ENCODE data around the gene GNLY. TPM values are rescaled to one million over a fixed set of nuclear protein-coding genes. Genes with fewer than 3 reads are reported as not detected.

GNLY gene
- total RNA-seq, 1 donor from 2014 or later = not detected

DNA sequence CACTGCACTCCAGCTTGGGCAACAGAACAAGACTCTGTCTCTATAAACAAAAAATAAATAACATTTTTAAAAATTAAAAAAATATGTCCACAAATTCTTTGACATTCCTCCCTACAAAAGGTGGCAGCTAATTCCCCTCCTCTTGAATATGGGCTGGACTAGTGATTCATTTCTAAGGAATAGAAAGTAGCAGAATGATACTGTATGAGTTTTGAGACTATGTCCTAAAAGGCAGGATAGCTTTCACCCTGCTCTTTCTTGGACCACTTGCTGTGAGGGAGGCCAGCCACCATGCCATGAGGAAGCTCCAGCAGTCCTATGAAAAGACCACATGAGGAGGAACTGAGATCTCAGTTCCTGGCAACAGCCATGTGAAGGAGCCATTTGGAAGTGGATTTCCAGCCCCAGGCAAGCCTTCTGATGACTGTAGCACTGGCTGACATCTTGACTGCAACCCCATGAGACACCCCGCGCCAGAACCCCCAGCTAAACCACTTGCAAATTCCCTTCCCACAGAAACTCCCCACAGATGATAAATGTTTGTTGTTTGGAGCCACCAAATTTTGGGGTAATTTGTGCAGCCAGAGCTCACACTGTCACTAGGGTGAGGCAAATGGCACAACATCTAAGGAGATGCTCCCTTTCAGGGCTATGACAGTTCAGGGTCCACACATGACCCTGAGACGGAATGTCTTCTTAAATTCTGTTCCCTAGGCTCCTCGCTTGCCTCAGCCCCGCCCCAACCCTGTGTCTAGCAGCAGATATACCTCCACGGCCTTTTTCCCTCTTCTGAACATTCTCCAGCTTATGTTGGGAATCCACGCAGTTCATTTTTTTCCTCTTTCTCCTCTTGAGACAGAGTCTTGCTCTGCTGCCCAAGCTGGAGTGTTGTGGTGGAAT, 42.5 kb downstream of the GNLY start:
- peaks cover 20% of the 10 kb centered on the region for H3K27me3 Mint-ChIP-seq (ENCODE audit: unreplicated experiment)
- H3K36me3 Mint-ChIP-seq (ENCODE audit: unreplicated experiment) = no peaks in the 10 kb centered on the region
- DNase-seq (ENCODE audit: extremely low spot score, unreplicated experiment) = no peak
- H3K27ac Mint-ChIP-seq (ENCODE audit: unreplicated experiment) = no peak overlapping the region
- TF ChIP-seq, protein P1, sequence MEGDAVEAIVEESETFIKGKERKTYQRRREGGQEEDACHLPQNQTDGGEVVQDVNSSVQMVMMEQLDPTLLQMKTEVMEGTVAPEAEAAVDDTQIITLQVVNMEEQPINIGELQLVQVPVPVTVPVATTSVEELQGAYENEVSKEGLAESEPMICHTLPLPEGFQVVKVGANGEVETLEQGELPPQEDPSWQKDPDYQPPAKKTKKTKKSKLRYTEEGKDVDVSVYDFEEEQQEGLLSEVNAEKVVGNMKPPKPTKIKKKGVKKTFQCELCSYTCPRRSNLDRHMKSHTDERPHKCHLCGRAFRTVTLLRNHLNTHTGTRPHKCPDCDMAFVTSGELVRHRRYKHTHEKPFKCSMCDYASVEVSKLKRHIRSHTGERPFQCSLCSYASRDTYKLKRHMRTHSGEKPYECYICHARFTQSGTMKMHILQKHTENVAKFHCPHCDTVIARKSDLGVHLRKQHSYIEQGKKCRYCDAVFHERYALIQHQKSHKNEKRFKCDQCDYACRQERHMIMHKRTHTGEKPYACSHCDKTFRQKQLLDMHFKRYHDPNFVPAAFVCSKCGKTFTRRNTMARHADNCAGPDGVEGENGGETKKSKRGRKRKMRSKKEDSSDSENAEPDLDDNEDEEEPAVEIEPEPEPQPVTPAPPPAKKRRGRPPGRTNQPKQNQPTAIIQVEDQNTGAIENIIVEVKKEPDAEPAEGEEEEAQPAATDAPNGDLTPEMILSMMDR (IDR thresholded peaks at IDR 0.05) = no peak
- H3K4me1 Mint-ChIP-seq (ENCODE audit: unreplicated experiment) = peaks cover 20% of the 10 kb centered on the region
- H3K9me3 Mint-ChIP-seq (ENCODE audit: unreplicated experiment) = no peaks in the 10 kb centered on the region
- no peak overlapping the region for H3K4me3 Mint-ChIP-seq (ENCODE audit: unreplicated experiment)

- H3K27ac Mint-ChIP-seq (ENCODE audit: unreplicated experiment) = no peak overlapping the region
- H3K36me3 Mint-ChIP-seq (ENCODE audit: unreplicated experiment) = no peaks in the 10 kb centered on the region
- peaks cover 20% of the 10 kb centered on the region for H3K27me3 Mint-ChIP-seq (ENCODE audit: unreplicated experiment)
- H3K9me3 Mint-ChIP-seq (ENCODE audit: unreplicated experiment) = no peaks in the 10 kb centered on the region
- TF ChIP-seq, protein P1 (IDR thresholded peaks at IDR 0.05) = no peak
- DNase-seq (ENCODE audit: extremely low spot score, unreplicated experiment) = no peak
- no peak overlapping the region for H3K4me3 Mint-ChIP-seq (ENCODE audit: unreplicated experiment)
- peaks cover 27% of the 10 kb centered on the region for H3K4me1 Mint-ChIP-seq (ENCODE audit: unreplicated experiment)
Observed at GRCh38 chr2:85737481-85737880, 43.3 kb downstream of the GNLY start.

DNA sequence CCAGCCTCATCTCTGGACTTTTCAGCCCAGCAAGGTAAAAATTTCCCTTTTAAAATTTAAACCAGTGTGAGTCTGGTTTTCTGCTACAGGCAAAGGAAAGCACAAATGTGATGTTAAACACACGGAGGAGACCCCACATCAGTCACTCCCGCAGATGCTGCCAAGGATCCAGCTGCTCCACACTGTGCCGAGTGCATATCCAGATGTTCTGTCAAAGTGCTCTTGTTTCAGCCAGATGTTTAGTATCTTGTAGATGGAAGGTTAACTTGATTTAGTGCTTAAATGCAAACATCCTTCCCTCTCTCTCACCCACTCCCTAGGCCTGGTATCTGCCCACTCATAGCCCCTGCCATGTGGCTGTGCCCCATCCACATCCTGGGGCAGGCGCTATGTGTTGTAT, 43.8 kb downstream of the GNLY start:
- DNase-seq (ENCODE audit: extremely low spot score, unreplicated experiment) = no peak
- Mint-ChIP-seq H3K27ac (ENCODE audit: unreplicated experiment) (no peak overlapping the region), H3K27me3 (ENCODE audit: unreplicated experiment) (peaks cover 20% of the 10 kb centered on the region), H3K4me3 (ENCODE audit: unreplicated experiment) (no peak overlapping the region), H3K36me3 (ENCODE audit: unreplicated experiment) (no peaks in the 10 kb centered on the region), H3K9me3 (ENCODE audit: unreplicated experiment) (no peaks in the 10 kb centered on the region), H3K4me1 (ENCODE audit: unreplicated experiment) (peaks cover 29% of the 10 kb centered on the region)
- TF ChIP-seq, protein P1 (IDR thresholded peaks at IDR 0.05) = no peak

DNA sequence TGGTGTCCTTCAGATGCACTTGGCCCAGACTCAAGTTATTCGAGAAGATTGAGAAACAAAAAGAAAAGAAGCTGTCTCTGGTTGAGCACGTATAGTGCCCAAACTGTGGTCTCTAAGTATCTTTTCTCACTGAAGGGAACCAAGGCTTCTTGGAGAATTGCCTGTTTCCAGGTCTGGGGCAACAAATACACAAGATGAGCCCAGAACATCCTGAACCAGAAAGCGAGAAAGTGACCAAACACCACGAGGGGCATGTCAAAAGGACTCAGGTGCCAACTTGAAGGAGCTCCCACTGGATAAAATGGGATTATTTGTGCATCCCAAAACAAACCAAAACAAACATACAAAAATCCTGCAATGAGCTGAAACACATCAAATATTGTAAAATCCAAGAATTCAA, 46.0 kb downstream of the GNLY start:
- Mint-ChIP-seq H3K27ac (ENCODE audit: unreplicated experiment) (no peak overlapping the region), H3K9me3 (ENCODE audit: unreplicated experiment) (no peaks in the 10 kb centered on the region), H3K4me3 (ENCODE audit: unreplicated experiment) (no peak overlapping the region), H3K4me1 (ENCODE audit: unreplicated experiment) (peaks cover 48% of the 10 kb centered on the region), H3K27me3 (ENCODE audit: unreplicated experiment) (peaks cover 17% of the 10 kb centered on the region), H3K36me3 (ENCODE audit: unreplicated experiment) (no peaks in the 10 kb centered on the region)
- TF ChIP-seq, protein P1 (IDR thresholded peaks at IDR 0.05) = no peak
- DNase-seq (ENCODE audit: extremely low spot score, unreplicated experiment) = no peak

DNA sequence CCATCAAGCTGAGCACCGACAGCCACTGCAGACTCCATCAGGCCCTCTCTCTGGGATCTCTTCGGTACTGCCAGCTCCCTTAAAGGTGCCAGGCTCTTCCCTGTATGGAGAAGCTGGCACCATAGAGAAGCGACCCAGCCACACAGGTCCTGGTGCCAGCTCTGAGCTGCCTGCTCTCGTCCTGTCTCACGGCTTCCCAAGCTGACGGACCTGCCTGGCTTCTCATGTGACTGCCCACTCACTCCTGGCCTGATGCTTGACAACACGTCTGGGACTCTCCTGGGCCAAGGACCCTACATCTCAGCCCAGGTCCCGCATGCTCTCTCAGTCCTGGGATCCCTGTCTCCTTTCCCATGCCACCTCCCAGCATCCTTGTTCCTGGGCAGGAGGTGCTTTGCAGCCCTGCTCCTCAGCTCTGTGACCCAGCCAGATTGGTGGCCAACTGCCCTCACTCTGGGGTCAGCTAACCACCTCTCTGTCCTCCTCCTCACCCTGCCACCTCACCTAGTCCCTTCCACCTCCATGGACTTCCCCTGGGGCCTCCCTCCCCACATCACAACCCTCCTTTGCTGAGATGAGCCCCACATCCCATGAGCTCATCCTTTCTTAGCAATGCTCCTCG, 47.2 kb downstream of the GNLY start:
- Mint-ChIP-seq H3K36me3 (ENCODE audit: unreplicated experiment) (no peaks in the 10 kb centered on the region), H3K9me3 (ENCODE audit: unreplicated experiment) (no peaks in the 10 kb centered on the region), H3K4me1 (ENCODE audit: unreplicated experiment) (peaks cover 58% of the 10 kb centered on the region), H3K27ac (ENCODE audit: unreplicated experiment) (peak overlapping the region; percentile 85), H3K27me3 (ENCODE audit: unreplicated experiment) (peaks cover 17% of the 10 kb centered on the region), H3K4me3 (ENCODE audit: unreplicated experiment) (no peak overlapping the region)
- TF ChIP-seq, protein P1 (IDR thresholded peaks at IDR 0.05) = no peak
- no peak for DNase-seq (ENCODE audit: extremely low spot score, unreplicated experiment)

Measured in osteocyte (in vitro differentiated cells).